OCI-LY7 (cell line): ENCODE data around the gene CALD1.

Source experiments
- CTCF ChIP-seq: fragments of 200-600 bp; sonication (generic); conservative IDR thresholded peaks from 2 replicates; pipeline ENCODE4 v1.5.1; 2014; ENCODE audit warnings: mild to moderate bottlenecking, antibody characterized with exemption, low read length, moderate library complexity, mixed read lengths
- EZH2phosphoT487 ChIP-seq: fragments of 200-600 bp; sonication (generic); IDR thresholded peaks from 2 replicates; pipeline ENCODE4 v1.6.1; 2018; ENCODE audit warnings: low read depth, borderline replicate concordance, mild to moderate bottlenecking, mixed run types, antibody characterized with exemption, low read length, moderate library complexity, mixed read lengths

DNA sequence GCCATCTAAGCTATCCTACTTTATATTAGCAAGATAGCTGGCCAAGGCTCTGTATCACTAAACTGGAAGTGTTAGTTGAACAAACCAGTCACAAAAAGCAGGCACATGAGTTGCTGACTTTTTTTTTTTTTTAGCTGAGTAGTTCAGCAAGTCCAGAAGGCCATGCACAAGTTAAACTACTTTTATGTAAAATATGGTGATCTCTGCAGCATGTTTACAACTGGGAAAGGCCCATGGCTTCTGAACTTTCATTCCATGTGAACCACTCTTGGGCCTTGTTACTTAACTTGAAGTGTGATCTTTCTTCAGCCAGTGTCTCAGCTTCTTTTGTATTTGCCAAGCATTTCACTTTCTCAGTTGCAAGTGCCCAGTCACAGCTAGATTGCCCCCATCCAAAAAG is 78.5 kb downstream of the CALD1 start:
- TF ChIP-seq CTCF (no peak), EZH2phosphoT487 (no peak)
